Muscle layer of colon (tissue), 2 donors: ENCODE data around the gene GREB1L.

Experiments used
- H3K27ac ChIP-seq: one replicate; pipeline ENCODE4 v1.7.0; 2013; ENCODE audit warnings: low read depth, mild to moderate bottlenecking, low read length, moderate library complexity
- H3K27me3 ChIP-seq, 2 donors: one replicate each; pipeline ENCODE4 v1.7.0; 2013; ENCODE audit warnings: low read length in 2 of 2, mild to moderate bottlenecking in 2 of 2; ENCODE audit not compliant: insufficient read depth in 2 of 2, control insufficient read depth in 1 of 2
- H3K36me3 ChIP-seq: one replicate; pipeline ENCODE4 v1.7.0; 2013; ENCODE audit warnings: mild to moderate bottlenecking, low read length; ENCODE audit not compliant: insufficient read depth
- H3K4me1 ChIP-seq: one replicate; pipeline ENCODE4 v1.7.0; 2013; ENCODE audit warnings: mild to moderate bottlenecking, low read length; ENCODE audit not compliant: insufficient read depth
- H3K4me3 ChIP-seq, 2 donors: one replicate each; pipeline ENCODE4 v1.7.0; 2013; ENCODE audit warnings: low read length in 2 of 2, low read depth in 1 of 2, mild to moderate bottlenecking in 1 of 2, moderate library complexity in 1 of 2
- H3K9ac ChIP-seq: one replicate; pipeline ENCODE4 v1.7.0; 2013; ENCODE audit warnings: low read length
- H3K9me3 ChIP-seq: one replicate; pipeline ENCODE4 v1.7.0; 2013; ENCODE audit warnings: mild to moderate bottlenecking, low read length
- donor health status: abdominal sarcoma.
- donor health status: Adenocarcinoma of cecum.

The GREB1L gene

GRCh38 chr18:21496277-21496835 is 254.3 kb downstream of the GREB1L start:
- Histone ChIP-seq H3K9me3 (no peaks in the 10 kb centered on the region), H3K27me3 (no peaks in the 10 kb centered on the region), H3K27ac (no peak overlapping the region), H3K4me3 (no peak overlapping the region), H3K9ac (no peak overlapping the region), H3K36me3 (no peaks in the 10 kb centered on the region), H3K4me1 (peaks cover 14% of the 10 kb centered on the region)

GRCh38 chr18:21499997-21500396 is 258.0 kb downstream of the GREB1L start:
- H3K9me3 ChIP-seq, result no peaks in the 10 kb centered on the region
- H3K4me1 ChIP-seq, result peaks cover 11% of the 10 kb centered on the region
- no peak overlapping the region for H3K4me3 ChIP-seq
- H3K27me3 ChIP-seq, result no peaks in the 10 kb centered on the region
- no peak overlapping the region for H3K9ac ChIP-seq
- no peak overlapping the region for H3K27ac ChIP-seq
- H3K36me3 ChIP-seq, result no peaks in the 10 kb centered on the region

DNA sequence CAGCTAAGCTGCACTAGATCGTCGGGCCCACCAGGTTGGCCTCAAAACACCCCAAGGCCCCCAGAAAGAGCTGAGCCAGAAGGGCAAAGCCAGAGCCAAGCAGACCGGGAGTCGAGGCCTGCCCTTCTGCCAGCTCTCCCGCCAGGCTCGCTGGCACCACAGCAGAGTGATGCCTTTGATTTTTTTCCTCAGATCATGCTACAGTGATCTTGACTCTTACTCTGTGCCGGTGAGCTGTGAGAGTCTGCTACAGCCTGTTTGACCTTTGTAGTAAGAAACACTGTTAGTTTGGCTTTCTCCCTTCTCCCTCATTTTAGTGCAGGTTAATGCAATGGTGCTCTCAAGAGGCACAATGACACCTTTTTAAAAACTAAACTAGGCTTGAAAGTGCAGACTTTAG is 260.6 kb downstream of the GREB1L start:
- Histone ChIP-seq H3K27ac (no peak overlapping the region), H3K4me3 (no peak overlapping the region), H3K36me3 (no peaks in the 10 kb centered on the region), H3K4me1 (no peaks in the 10 kb centered on the region), H3K9me3 (no peaks in the 10 kb centered on the region), H3K27me3 (no peaks in the 10 kb centered on the region), H3K9ac (no peak overlapping the region)

DNA sequence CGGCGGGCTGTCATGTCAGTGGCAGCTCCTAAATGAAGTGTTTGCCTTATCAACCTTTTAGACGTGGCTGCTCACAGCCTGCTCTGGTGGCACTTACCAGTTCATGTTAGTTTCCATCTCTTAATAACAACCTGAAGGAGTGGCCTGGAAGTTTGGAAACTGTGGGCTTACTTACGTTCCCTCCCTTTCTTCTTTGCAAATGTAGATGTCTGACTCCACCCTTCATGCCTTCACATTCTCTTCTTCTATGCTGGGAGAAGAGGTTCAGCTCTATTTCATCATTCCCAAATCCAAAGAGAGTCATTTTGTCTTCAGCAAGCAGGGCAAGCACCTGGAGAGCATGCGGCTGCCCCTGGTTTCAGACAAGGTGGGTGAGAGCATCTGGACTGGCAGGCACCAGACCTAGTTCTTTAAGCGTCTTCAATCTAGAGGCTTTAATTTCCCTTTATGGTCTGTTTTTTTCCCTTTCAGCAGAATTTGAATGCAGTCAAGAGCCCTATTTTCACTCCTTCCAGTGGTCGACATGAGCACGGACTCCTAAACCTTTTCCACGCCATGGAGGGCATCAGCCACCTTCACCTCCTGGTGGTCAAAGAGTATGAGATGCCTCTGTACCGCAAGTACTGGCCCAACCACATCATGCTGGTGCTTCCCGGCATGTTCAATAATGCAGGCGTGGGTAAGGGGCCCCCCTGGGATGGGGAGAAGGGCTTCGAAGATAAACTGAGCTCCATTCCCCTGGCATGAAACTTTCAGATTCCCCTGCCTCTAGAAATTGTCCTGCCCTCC is 266.1 kb downstream of the GREB1L start:
- Histone ChIP-seq H3K9ac (no peak overlapping the region), H3K9me3 (no peaks in the 10 kb centered on the region), H3K27ac (no peak overlapping the region), H3K27me3 (no peaks in the 10 kb centered on the region), H3K4me1 (no peaks in the 10 kb centered on the region), H3K4me3 (no peak overlapping the region), H3K36me3 (no peaks in the 10 kb centered on the region)

GRCh38 chr18:21509062-21509461 is 267.0 kb downstream of the GREB1L start:
- Histone ChIP-seq H3K9me3 (no peaks in the 10 kb centered on the region), H3K4me1 (no peaks in the 10 kb centered on the region), H3K27me3 (no peaks in the 10 kb centered on the region), H3K36me3 (no peaks in the 10 kb centered on the region), H3K9ac (no peak overlapping the region), H3K4me3 (no peak overlapping the region), H3K27ac (no peak overlapping the region)

DNA sequence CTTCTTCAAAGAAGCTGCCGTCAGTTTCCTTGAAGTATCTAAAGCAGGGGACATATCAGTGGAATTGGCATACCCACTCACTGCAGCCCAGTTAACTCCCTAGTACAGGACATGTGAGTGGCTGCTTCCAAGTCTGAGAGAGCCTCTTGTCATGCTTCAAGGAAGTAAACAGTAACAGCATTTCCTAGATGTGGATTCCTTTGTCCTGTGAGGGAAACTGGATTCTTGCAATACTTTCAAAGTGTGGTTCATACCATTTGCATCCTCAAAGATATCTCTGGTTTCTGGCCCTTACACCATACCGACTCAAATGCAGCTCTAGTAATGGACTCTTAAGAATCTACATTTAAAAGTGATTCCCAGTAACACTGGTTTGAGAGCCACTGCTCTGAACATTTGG is 271.3 kb downstream of the GREB1L start:
- no peak overlapping the region for H3K4me3 ChIP-seq
- H3K27ac ChIP-seq, result no peak overlapping the region
- no peaks in the 10 kb centered on the region for H3K27me3 ChIP-seq
- no peaks in the 10 kb centered on the region for H3K9me3 ChIP-seq
- no peak overlapping the region for H3K9ac ChIP-seq
- H3K4me1 ChIP-seq, result no peaks in the 10 kb centered on the region
- peaks cover 15% of the 10 kb centered on the region for H3K36me3 ChIP-seq

GRCh38 chr18:21513741-21514140 is 271.7 kb downstream of the GREB1L start:
- Histone ChIP-seq H3K36me3 (peaks cover 15% of the 10 kb centered on the region), H3K4me3 (no peak overlapping the region), H3K9me3 (no peaks in the 10 kb centered on the region), H3K27me3 (no peaks in the 10 kb centered on the region), H3K9ac (no peak overlapping the region), H3K27ac (no peak overlapping the region), H3K4me1 (no peaks in the 10 kb centered on the region)

DNA sequence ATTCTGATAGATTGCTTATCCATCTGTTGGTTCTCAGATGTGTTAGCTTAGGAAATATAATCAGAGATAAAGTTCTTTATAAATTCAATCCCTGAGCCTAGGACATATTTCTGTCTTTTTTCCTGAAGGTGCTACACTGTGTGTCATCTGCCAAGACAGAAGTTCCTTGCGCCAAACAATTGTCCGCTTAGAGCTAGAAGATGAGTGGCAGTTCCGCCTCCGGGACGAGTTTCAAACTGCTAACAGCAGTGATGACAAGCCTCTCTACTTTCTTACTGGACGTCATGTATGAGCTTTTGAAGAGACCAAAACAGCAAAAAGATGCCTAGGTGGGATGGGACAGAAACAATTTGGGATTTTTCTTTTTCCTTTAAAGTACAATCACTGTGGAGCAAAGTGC is 280.5 kb downstream of the GREB1L start:
- H3K9ac ChIP-seq, result no peak overlapping the region
- no peaks in the 10 kb centered on the region for H3K9me3 ChIP-seq
- no peak overlapping the region for H3K27ac ChIP-seq
- H3K27me3 ChIP-seq, result no peaks in the 10 kb centered on the region
- H3K4me3 ChIP-seq, result no peak overlapping the region
- H3K4me1 ChIP-seq, result no peaks in the 10 kb centered on the region
- H3K36me3 ChIP-seq, result no peaks in the 10 kb centered on the region

DNA sequence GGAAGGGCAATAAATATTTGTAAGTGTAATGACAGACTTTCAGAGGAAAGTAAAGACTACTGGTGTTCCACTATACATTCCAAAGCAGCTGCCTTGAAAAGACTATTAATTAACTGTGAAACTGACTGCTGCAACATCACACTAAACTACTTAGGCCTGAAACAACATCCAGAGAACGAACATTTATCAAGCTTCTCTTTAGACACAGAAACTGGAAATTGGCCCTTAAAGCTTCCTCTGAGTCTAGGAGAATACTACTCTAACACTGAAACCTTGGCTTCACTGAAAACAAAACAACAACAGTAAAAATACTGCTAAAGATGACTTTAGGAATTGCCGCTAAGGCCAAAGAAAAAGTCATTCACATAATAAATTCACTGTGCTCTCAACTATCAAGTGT is 283.9 kb downstream of the GREB1L start:
- no peaks in the 10 kb centered on the region for H3K9me3 ChIP-seq
- no peak overlapping the region for H3K27ac ChIP-seq
- H3K4me1 ChIP-seq, result no peaks in the 10 kb centered on the region
- H3K9ac ChIP-seq, result no peak overlapping the region
- no peak overlapping the region for H3K4me3 ChIP-seq
- no peaks in the 10 kb centered on the region for H3K27me3 ChIP-seq
- H3K36me3 ChIP-seq, result peaks cover 3% of the 10 kb centered on the region

- Histone ChIP-seq H3K9ac (no peak overlapping the region), H3K9me3 (no peaks in the 10 kb centered on the region), H3K36me3 (peaks cover 8% of the 10 kb centered on the region), H3K4me3 (no peak overlapping the region), H3K27ac (no peak overlapping the region), H3K4me1 (no peaks in the 10 kb centered on the region), H3K27me3 (no peaks in the 10 kb centered on the region)
These were observed 284.4 kb downstream of the GREB1L start for GRCh38 chr18:21526463-21526862.

DNA sequence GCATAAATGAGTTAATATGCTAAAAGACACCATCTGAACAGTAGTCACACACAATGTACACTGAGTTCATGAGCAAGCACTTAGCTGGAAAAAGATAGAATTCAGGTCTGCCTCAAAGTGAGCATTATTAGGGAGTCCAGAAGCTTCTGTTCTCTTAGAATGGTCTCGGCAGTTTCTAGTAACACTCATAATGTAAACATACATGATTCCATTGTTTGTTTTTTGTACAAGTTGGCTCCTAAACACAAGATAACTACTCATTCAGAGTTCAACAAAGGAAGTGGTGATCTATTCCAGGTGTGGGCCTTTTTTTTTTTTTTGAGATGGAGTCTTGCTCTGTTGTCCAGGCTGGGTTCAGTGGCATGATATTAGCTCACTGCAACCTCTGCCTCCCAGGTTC is 292.3 kb downstream of the GREB1L start:
- no peaks in the 10 kb centered on the region for H3K9me3 ChIP-seq
- no peaks in the 10 kb centered on the region for H3K4me1 ChIP-seq
- no peak overlapping the region for H3K4me3 ChIP-seq
- H3K27me3 ChIP-seq, result no peaks in the 10 kb centered on the region
- H3K36me3 ChIP-seq, result peaks cover 46% of the 10 kb centered on the region
- no peak overlapping the region for H3K9ac ChIP-seq
- H3K27ac ChIP-seq, result no peak overlapping the region

DNA sequence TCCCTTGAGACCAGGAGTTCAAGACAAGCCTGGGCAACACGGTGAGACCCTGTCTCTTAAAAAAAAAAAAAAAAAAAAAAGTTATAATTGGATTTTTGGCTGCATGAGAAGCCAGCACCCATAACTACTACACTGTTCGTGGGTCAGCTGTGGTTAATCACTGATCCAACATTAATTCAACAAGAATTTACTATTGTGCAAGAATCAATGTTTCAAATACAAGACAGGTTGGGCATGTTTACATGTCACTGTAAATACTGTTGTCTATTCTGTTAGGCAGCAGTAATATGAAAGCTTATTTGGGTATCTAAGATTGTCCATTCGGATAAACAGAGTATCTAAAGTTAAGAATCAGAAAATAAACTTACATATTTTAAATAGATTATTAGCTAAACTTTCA is 296.2 kb downstream of the GREB1L start:
- Histone ChIP-seq H3K4me3 (no peak overlapping the region), H3K27me3 (no peaks in the 10 kb centered on the region), H3K36me3 (peaks cover 29% of the 10 kb centered on the region), H3K9ac (no peak overlapping the region), H3K9me3 (no peaks in the 10 kb centered on the region), H3K27ac (no peak overlapping the region), H3K4me1 (no peaks in the 10 kb centered on the region)
